KMS-11 (cell line): ENCODE measurements around the gene NR2F2.
A peak's percentile ranks its signal among the peaks of the same experiment; 100 is the strongest.

ENCODE experiments used
- H2AFZ ChIP-seq: fragments of 200-600 bp; sonication (generic); 2 replicates; pipeline ENCODE4 v1.6.1; 2016; ENCODE audit warnings: antibody characterized with exemption, mixed run types, low read depth
- H3K27ac ChIP-seq: fragments of 200-600 bp; sonication (generic); 2 replicates; pipeline ENCODE4 v1.6.1; 2016; ENCODE audit warnings: mild to moderate bottlenecking, mixed run types
- H3K27me3 ChIP-seq: fragments of 200-600 bp; sonication (generic); 2 replicates; pipeline ENCODE4 v1.6.1; 2017; ENCODE audit warnings: mild to moderate bottlenecking, low read depth, mixed run types, moderate library complexity; ENCODE audit not compliant: insufficient read depth
- H3K36me3 ChIP-seq: fragments of 200-600 bp; sonication (generic); 2 replicates; pipeline ENCODE4 v1.6.1; 2017; ENCODE audit warnings: mild to moderate bottlenecking, mixed run types; ENCODE audit not compliant: insufficient read depth
- H3K4me1 ChIP-seq: fragments of 200-600 bp; sonication (generic); 2 replicates; pipeline ENCODE4 v1.6.1; 2016; ENCODE audit warnings: mild to moderate bottlenecking, low read depth, mixed run types; ENCODE audit not compliant: poor library complexity, severe bottlenecking
- H3K4me2 ChIP-seq: fragments of 200-600 bp; sonication (generic); 2 replicates; pipeline ENCODE4 v1.7.0; 2016; ENCODE audit warnings: mild to moderate bottlenecking, mixed run types
- H3K4me3 ChIP-seq: fragments of 200-600 bp; sonication (generic); IDR thresholded peaks from 2 replicates; pipeline ENCODE4 v1.6.1; 2017; ENCODE audit warnings: low read depth, low read length, mixed read lengths; ENCODE audit not compliant: insufficient read depth
- H3K79me2 ChIP-seq: fragments of 200-600 bp; sonication (generic); 2 replicates; pipeline ENCODE4 v1.6.1; 2016; ENCODE audit warnings: low read depth, mixed run types; ENCODE audit not compliant: insufficient read depth
- H3K9ac ChIP-seq: fragments of 200-600 bp; sonication (generic); 2 replicates; pipeline ENCODE4 v1.6.1; 2016; ENCODE audit warnings: mild to moderate bottlenecking, mixed run types
- H4K20me1 ChIP-seq: fragments of 200-600 bp; sonication (generic); 2 replicates; pipeline ENCODE4 v1.6.1; 2016; ENCODE audit warnings: mild to moderate bottlenecking, mixed run types; ENCODE audit not compliant: insufficient read depth
- CTCF ChIP-seq: fragments of 200-600 bp; sonication (generic); conservative IDR thresholded peaks from 2 replicates; pipeline ENCODE4 v1.6.1; 2017; ENCODE audit warnings: low read depth, mild to moderate bottlenecking, antibody characterized with exemption, low read length, moderate library complexity, mixed read lengths

The NR2F2 gene

DNA sequence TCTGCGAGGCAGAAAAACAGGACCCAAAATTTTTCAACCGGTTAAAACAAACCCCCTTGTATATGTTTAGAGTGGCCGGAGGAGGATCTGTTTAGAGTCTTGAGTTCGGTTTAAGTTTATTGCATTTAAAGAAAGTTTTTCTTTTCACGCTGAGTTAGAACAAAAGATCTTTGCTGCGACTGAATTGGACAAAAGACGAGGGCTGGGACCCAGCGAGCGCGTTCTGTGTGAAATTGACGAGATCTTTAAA is 9.8 kb downstream of the NR2F2 start:
- no peaks in the 10 kb centered on the region for H3K27me3 ChIP-seq
- H3K4me2 ChIP-seq = peak overlapping the region; percentile 96
- H3K9ac ChIP-seq = peak overlapping the region; percentile 98
- no peaks in the 10 kb centered on the region for H4K20me1 ChIP-seq
- peaks cover 42% of the 10 kb centered on the region for H3K4me1 ChIP-seq
- peak overlapping the region; percentile 97 for H3K27ac ChIP-seq
- no peaks in the 10 kb centered on the region for H3K36me3 ChIP-seq
- H2AFZ ChIP-seq = peak overlapping the region; percentile 50
- no peak for TF ChIP-seq CTCF
- H3K79me2 ChIP-seq = peaks cover 30% of the 10 kb centered on the region; the same call in 1 of the 2 replicates
- no peak overlapping the region for H3K4me3 ChIP-seq

DNA sequence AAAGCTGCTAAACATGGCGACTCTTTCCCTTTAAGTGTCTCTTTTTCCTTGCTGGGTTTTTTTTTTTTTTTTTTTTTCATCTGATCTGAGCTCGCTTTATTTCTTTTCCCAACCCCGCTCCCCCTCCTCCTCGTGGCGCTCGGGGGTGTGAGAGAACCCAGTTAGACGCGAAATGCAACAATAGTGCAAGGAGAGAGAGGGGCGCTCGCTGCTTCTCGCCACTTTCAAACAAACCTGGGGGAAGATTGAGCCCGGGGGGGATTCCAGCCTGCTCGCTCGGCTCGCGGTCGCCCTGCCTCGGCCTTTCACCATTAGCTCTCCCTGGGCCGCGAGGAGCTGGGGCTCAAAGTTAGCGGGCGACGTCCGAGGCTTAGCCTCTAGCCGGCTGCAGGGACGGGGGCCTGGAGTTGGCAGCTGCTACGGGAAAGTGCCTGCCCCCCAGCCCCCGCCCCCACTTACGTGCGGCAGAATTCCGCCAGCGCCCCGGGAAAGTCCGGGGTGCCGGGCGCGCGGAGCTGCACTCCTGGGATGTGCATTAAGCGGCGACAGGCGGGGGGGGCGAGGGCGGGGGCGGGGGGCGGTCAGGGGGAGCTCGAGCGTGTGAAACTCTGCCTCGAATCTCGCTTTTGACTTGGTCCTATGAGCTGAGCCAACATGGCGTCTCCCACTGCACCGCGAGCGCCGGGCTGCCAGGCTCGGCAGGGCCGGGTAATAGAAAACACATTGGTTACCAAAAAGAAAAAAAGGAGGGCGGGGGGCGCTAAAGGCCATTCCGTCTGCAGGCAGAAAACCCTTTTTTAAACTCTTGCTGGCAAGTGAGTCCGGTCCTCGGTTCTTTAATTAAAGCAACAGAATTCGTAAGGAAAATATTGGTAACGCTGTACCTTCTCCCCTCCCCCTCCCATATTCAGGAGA is 10.4 kb downstream of the NR2F2 start:
- Histone ChIP-seq H3K9ac (peak overlapping the region; percentile 98), H3K27ac (peak overlapping the region; percentile 97), H3K79me2 (peaks cover 29% of the 10 kb centered on the region; the same call in 1 of the 2 replicates), H3K27me3 (no peaks in the 10 kb centered on the region), H3K4me2 (peak overlapping the region; percentile 96), H3K4me3 (no peak overlapping the region), H3K36me3 (no peaks in the 10 kb centered on the region), H4K20me1 (no peaks in the 10 kb centered on the region), H2AFZ (peak overlapping the region; percentile 73), H3K4me1 (peaks cover 38% of the 10 kb centered on the region)
- no peak for TF ChIP-seq CTCF

DNA sequence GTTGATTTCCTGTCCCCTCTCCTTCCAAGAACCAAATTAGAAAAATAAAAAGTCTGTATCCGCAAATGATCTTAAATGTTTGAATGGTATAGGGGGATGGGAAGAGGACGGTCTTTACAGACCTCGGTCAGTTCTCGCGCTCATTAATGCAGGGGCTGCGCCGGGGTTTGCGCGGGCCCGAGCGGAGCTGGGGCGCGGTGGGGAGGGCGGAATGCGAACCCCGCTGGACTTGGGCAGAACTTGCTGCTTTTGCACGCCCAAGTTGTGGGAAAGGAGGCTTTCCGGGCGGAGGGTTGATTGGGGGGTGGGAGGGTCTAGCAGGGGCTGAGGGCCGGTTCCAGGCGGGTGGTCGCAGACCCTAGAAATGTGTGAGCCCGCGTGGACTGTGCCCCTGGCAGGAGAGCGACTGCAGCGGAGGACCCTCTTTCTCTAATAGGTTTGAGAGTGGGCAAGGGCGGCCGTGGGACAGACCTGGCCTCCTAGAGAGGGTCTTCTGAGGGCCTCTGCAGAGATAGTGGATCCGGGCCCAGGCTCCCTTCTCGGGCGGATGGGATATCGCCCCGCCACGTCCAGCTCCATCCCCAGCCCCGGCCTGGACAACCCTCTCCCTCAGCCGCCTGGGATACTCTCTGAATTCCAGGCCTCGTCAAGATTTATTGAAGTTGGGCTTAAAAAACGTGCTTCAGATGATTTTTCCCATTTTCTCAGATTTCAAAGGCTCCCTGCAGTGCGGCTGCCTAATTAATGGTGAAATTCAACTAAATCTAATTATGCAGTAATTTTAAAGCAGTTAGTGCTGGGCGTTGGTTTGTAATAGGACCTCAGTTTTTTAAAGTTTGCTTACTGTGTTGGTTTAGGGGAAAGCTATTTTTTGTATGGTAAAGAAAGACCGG is 11.3 kb downstream of the NR2F2 start:
- no peaks in the 10 kb centered on the region for H3K27me3 ChIP-seq
- peak overlapping the region; percentile 96 for H3K4me2 ChIP-seq
- H3K36me3 ChIP-seq = no peaks in the 10 kb centered on the region
- peak overlapping the region; percentile 97 for H3K27ac ChIP-seq
- H3K9ac ChIP-seq = peak overlapping the region; percentile 98
- H3K79me2 ChIP-seq = peaks cover 21% of the 10 kb centered on the region; the same call in 1 of the 2 replicates
- H2AFZ ChIP-seq = peak overlapping the region; percentile 73
- H3K4me1 ChIP-seq = peaks cover 29% of the 10 kb centered on the region
- no peak for TF ChIP-seq CTCF
- no peak overlapping the region for H3K4me3 ChIP-seq
- H4K20me1 ChIP-seq = no peaks in the 10 kb centered on the region

- peaks cover 26% of the 10 kb centered on the region for H3K4me1 ChIP-seq
- H3K36me3 ChIP-seq = no peaks in the 10 kb centered on the region
- no peak overlapping the region for H3K4me3 ChIP-seq
- H3K4me2 ChIP-seq = no peak overlapping the region; the same call in 1 of the 2 replicates
- no peaks in the 10 kb centered on the region for H3K27me3 ChIP-seq
- H2AFZ ChIP-seq = no peak overlapping the region
- H4K20me1 ChIP-seq = no peaks in the 10 kb centered on the region
- no peak overlapping the region; the same call in 1 of the 2 replicates for H3K27ac ChIP-seq
- TF ChIP-seq CTCF = no peak
- no peak overlapping the region for H3K9ac ChIP-seq
- peaks cover 16% of the 10 kb centered on the region; the same call in 1 of the 2 replicates for H3K79me2 ChIP-seq
Observed at GRCh38 chr15:96342406-96343112, 12.1 kb downstream of the NR2F2 start.
